GM12873 (cell line): ENCODE results near the gene LMAN2L.

Experiments used
- TF ChIP-seq, protein P1 (sequence below): IDR thresholded peaks from 2 replicates; pipeline ENCODE4 v1.5.1; 2012; ENCODE audit warnings: low read depth, mild to moderate bottlenecking, moderate library complexity, low read length, control low read depth; ENCODE audit not compliant: insufficient read depth; ENCODE audit errors: missing control alignments

The LMAN2L gene

DNA sequence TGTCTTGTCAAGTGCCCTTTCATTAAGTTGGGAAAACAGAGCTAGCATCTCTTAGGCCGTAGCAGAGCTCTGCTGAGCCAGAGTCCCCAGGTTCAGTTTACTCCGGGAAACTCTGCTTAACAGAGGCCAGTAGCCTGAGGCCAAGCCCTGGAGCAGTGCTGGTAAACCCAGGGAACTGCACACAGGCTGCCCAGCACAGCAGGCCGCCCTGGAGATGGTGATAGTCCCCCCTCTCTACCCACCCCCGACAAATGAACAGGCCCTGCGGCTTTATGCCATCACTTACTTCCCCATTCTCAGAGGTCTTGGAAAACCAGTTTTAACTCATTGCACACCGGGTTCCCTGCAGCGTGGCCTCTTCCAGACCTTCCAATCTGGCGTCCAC is 24.4 kb upstream of the LMAN2L start:
- TF ChIP-seq, protein P1, sequence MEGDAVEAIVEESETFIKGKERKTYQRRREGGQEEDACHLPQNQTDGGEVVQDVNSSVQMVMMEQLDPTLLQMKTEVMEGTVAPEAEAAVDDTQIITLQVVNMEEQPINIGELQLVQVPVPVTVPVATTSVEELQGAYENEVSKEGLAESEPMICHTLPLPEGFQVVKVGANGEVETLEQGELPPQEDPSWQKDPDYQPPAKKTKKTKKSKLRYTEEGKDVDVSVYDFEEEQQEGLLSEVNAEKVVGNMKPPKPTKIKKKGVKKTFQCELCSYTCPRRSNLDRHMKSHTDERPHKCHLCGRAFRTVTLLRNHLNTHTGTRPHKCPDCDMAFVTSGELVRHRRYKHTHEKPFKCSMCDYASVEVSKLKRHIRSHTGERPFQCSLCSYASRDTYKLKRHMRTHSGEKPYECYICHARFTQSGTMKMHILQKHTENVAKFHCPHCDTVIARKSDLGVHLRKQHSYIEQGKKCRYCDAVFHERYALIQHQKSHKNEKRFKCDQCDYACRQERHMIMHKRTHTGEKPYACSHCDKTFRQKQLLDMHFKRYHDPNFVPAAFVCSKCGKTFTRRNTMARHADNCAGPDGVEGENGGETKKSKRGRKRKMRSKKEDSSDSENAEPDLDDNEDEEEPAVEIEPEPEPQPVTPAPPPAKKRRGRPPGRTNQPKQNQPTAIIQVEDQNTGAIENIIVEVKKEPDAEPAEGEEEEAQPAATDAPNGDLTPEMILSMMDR: no peak

DNA sequence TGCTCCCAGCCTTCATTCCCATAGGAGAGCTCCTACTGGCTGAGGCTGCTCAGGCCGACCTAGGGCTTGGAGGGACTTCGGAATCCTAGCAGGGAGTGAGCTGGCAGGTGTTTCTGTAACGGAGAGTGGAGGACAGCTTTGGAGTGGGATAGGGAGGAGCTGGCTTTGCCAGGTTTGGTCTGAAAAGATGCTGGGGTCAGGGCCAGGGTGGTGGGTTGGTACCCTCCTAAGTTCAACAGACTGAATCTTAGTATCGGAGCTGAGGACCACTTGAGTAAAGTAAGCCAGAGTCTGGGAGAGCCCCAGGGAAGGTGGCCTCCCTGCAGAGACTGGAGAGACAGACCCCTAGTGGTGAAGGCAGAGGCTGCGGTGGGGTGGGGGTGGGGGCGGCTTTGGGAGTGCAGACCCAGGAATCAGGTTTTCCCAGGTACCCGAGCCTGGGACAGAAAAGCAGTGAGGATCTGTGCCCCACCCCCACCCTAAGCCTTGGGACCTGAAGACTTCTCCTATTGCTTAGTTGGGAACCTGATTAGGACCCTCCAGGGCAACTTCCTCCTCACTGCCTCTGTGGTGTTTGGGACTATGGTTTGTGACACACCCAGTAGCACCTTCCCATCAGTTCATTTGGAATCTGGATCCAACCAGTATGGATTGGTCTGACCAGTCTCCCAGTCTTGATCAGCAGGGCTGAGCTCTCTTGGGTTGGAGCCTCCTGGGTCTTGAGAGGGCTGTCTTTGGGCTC is 23.8 kb upstream of the LMAN2L start:
- TF ChIP-seq, protein P1: peak; percentile 76

DNA sequence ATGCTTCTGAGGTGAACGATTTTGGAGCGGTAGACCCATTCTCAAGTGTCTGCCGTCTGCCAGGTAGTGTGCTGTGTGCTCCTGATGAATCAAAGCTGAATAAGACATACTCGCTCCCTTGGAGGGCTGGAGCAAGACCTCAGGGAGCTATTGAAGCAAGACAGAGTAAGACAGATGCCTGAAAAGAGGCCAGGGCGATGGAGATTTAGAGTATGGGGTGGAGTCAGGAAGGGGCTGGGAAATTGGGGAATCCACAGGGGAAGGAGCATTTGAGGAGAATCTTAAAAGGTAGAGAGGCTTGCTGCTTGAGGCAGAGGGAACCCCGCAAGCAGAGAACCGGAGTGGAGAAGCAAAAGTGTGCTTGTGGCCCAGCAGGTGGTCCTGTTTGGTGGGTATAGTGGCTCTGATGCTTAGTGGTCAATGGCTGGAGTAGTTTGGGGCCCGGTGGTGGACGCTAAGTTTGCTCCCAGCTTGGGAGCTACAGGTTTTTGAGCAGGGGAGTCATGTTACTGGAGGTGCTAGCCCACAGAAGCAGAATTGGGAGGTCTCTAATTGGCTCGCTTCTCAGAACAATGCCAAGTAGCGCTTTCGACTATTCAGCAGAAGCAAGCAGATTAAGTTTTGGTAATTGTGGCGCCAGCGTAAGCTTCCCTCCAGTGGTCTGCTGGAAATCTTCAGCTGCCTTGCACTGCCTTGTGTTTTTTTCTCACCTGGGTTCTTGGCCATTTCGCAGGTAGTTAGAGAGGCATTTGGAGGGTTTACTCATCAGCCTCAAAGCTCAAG is 22.9 kb upstream of the LMAN2L start:
- TF ChIP-seq, protein P1: peak; percentile 20

DNA sequence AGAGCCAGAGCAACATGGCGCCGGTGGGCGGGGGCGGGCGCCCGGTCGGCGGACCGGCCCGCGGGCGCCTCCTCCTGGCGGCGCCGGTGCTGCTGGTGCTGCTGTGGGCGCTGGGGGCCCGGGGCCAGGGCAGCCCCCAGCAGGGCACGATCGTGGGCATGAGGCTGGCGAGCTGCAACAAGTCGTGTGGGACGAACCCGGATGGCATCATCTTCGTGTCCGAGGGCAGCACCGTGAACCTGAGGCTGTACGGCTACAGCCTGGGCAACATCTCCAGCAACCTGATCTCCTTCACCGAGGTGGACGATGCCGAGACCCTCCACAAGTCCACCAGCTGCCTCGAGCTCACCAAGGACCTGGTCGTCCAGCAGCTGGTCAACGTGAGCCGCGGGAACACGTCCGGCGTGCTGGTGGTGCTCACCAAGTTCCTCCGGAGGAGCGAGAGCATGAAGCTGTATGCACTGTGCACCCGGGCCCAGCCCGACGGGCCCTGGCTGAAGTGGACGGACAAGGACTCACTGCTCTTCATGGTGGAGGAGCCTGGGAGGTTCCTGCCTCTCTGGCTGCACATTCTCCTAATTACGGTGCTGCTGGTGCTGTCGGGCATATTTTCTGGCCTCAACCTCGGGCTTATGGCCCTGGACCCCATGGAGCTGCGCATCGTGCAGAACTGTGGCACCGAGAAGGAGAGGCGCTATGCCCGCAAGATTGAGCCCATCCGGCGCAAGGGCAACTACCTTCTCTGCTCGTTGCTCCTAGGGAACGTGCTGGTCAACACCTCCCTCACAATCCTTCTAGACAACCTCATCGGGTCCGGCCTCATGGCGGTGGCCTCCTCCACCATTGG is 21.3 kb upstream of the LMAN2L start:
- TF ChIP-seq, protein P1: peak; percentile 62

DNA sequence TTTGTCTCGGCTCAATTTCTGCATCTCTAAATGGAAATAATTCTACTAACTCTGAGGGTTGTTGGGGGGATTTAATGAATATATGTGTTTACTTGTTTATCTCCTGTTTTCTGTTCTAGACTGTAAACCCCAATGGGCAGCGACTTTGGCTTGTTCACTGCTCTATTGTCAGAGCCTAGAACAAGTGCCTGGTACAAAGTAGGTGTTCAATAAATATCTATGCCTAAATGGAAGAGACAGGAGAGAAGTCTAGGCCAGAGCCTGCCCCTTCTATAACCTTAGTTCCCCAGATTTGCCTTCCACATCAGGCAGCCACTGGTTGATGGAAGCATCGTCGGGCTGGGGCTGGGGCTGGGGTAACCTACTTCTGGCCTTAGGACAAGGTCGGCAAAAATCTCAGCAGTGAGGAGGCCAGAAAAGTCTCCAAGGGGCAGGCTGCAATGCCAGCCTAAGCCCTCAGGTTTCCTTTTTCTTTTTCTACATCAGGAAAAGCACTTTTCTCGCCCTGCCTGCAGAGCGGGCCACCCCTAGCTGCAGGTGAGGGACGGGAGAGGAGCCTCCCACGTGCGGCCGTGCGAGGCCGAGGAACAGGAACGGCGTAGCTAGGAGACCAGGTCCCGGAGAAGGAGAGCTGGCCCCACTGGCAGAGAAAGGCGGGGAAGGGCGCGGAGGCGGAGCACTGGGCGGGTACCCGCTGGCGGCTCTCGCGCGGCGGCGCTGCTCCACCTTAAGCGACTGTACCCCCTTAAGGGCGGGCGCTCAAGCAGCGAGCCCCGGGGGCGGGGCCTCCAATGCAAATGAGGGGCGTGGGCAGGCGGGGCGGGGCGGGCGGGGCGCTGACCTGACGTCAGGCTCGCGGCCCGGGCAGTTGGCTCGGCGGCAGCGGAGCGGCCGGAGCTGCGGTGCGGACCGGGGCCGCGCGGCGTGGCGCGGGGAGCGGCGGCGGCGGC is 20.4 kb upstream of the LMAN2L start, which contains the start of gene CNNM4:
CNNM4 (plus strand) TSS at position 867 of the 950 bp plus-strand sequence. CDS start 98 bp downstream, outside the sequence.
- TF ChIP-seq, protein P1: no peak

DNA sequence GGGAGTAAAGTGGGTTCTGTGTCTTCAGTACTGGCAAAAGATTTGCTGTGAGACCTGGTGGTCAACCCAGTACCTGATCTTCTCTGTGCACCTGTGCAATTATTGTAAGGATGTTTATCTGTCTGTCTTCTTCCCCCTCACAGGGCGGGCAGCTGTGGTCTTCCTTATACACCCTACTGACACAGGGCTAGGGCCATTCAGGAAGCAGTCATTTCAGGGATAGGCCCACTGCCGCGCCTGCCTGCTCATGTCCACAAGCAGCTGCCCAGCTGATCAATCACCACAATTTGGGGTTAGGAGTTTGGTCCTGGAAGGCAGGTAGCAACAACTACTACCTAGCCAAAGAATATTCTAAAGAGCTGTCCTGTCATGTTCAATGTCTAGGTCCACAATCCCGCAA is 19.7 kb upstream of the LMAN2L start:
- TF ChIP-seq, protein P1: no peak
